H1 (cell line): ENCODE results near the gene SLC26A1. TPM values are rescaled to one million over a fixed set of nuclear protein-coding genes. Genes with fewer than 3 reads are reported as not detected.

ENCODE experiments used
- CTCF ChIA-PET: fragments of 300-600 bp; sonication (Branson Sonifier 250); formaldehyde crosslinking; loops from one replicate; lab custom pipeline; 2021; ENCODE audit not compliant: partially characterized antibody; lab: Charles Lee
- POLR2A ChIA-PET: fragments of 300-600 bp; sonication (Branson Sonifier 250); formaldehyde crosslinking; loops from one replicate; lab custom pipeline; 2021; ENCODE audit warnings: inconsistent platforms; ENCODE audit not compliant: partially characterized antibody; lab: Charles Lee
- DNase-seq, 2 experiments: peaks; one replicate each; pipeline versions ENCODE4 v3.0.0 to v3.0.0-alpha.2; 2010 to 2022; ENCODE audit warnings: low spot score in 2 of 2, low read depth in 1 of 2, mixed read lengths in 1 of 2
- FAIRE-seq: peaks from 2 replicates; lab custom pipeline; 2011; peaks lifted over from hg19 to GRCh38; lab: Jason Lieb, UNC
- H2AFZ ChIP-seq: 2 replicates; pipeline ENCODE4 v1.8.1; 2012; ENCODE audit warnings: low read length, inconsistent platforms
- H2AK5ac ChIP-seq: 2 replicates; pipeline ENCODE4 v1.6.1; 2013; ENCODE audit warnings: low read depth, low read length
- H2BK120ac ChIP-seq: replicated peaks from 2 replicates; pipeline ENCODE3; 2013; ENCODE audit warnings: low read depth, low read length, inconsistent platforms
- H2BK12ac ChIP-seq: 2 replicates; pipeline ENCODE4 v1.6.1; 2013; ENCODE audit warnings: low read depth, low read length
- H2BK15ac ChIP-seq: 2 replicates; pipeline ENCODE4 v1.6.1; 2013; ENCODE audit warnings: low read length
- H2BK20ac ChIP-seq: 2 replicates; pipeline ENCODE4 v1.6.1; 2013; ENCODE audit warnings: low read length
- H2BK5ac ChIP-seq: 2 replicates; pipeline ENCODE4 v1.6.1; 2013; ENCODE audit warnings: low read depth, low read length
- H3K14ac ChIP-seq: 2 replicates; pipeline ENCODE4 v1.6.1; 2013; ENCODE audit warnings: inconsistent platforms; ENCODE audit not compliant: insufficient read length
- H3K18ac ChIP-seq: 2 replicates; pipeline ENCODE4 v1.6.1; 2013; ENCODE audit warnings: low read length; ENCODE audit errors: extremely low read depth
- H3K23ac ChIP-seq: 2 replicates; pipeline ENCODE4 v1.6.1; 2013; ENCODE audit warnings: inconsistent platforms; ENCODE audit not compliant: insufficient read length
- H3K23me2 ChIP-seq: 2 replicates; pipeline ENCODE4 v1.6.1; 2013; ENCODE audit warnings: low read depth, low read length
- H3K27ac ChIP-seq: 2 replicates; pipeline ENCODE4 v1.6.1; 2011; ENCODE audit warnings: low read depth, low read length, inconsistent platforms
- H3K27me3 ChIP-seq, 4 experiments: replicated peaks in 1 of 4; 1 replicate in 1 of 4; 2 replicates in 3 of 4; pipeline versions ENCODE4 v1.6.1 to v1.8.1; 2011 to 2013; ENCODE audit warnings: low read length in 3 of 4, mild to moderate bottlenecking in 3 of 4, inconsistent platforms in 2 of 4, mixed read lengths in 2 of 4, moderate library complexity in 1 of 4; ENCODE audit not compliant: control insufficient read depth in 3 of 4, insufficient read depth in 3 of 4; ENCODE audit errors: extremely low read depth in 1 of 4
- H3K36me3 ChIP-seq, 4 experiments: 2 replicates each; pipeline versions ENCODE4 v1.6.1 to v1.8.1; 2011 to 2013; ENCODE audit warnings: mild to moderate bottlenecking in 4 of 4, low read length in 3 of 4, moderate library complexity in 2 of 4, control low read depth in 1 of 4, inconsistent platforms in 1 of 4; ENCODE audit not compliant: insufficient read depth in 4 of 4, control insufficient read depth in 2 of 4
- H3K4ac ChIP-seq: replicated peaks from 2 replicates; pipeline ENCODE3; 2013; ENCODE audit warnings: low read length, low read depth, mixed read lengths, inconsistent platforms; ENCODE audit not compliant: insufficient read length
- H3K4me1 ChIP-seq, 4 experiments: replicated peaks in 1 of 4; 1 replicate in 1 of 4; 2 replicates in 3 of 4; pipeline versions ENCODE4 v1.6.1 to v1.8.1; 2011 to 2013; ENCODE audit warnings: low read length in 3 of 4, inconsistent platforms in 2 of 4, mixed read lengths in 1 of 4; ENCODE audit not compliant: insufficient read depth in 4 of 4, control insufficient read depth in 3 of 4
- H3K4me2 ChIP-seq, 2 experiments: 2 replicates each; pipeline versions ENCODE4 v1.6.1 to v1.8.1; 2011 to 2013; ENCODE audit warnings: low read depth in 2 of 2, low read length in 2 of 2, control low read depth in 1 of 2, inconsistent platforms in 1 of 2, mild to moderate bottlenecking in 1 of 2; ENCODE audit not compliant: insufficient read depth in 1 of 2
- H3K4me3 ChIP-seq, 4 experiments: fragments of 200-600, 300-600 bp in 1 of 4; sonication (generic), shearing (Covaris generic), sonication (Bioruptor Twin) in 1 of 4; 2 replicates each; pipeline versions ENCODE4 v1.5.1 to v1.8.1; 2011 to 2016; ENCODE audit warnings: low read length in 4 of 4, low read depth in 3 of 4, control low read depth in 2 of 4, inconsistent platforms in 2 of 4, mild to moderate bottlenecking in 2 of 4, mixed read lengths in 1 of 4, moderate library complexity in 1 of 4; ENCODE audit not compliant: insufficient read depth in 2 of 4; ENCODE audit errors: extremely low read depth in 1 of 4
- H3K56ac ChIP-seq: replicated peaks from 2 replicates; pipeline ENCODE3; 2013; ENCODE audit warnings: low read depth, mild to moderate bottlenecking, mixed read lengths, low read length, inconsistent platforms; ENCODE audit not compliant: insufficient read length
- H3K79me1 ChIP-seq: 2 replicates; pipeline ENCODE4 v1.6.1; 2013; ENCODE audit warnings: low read depth, low read length, control low read depth
- H3K79me2 ChIP-seq, 2 experiments: 2 replicates each; pipeline versions ENCODE4 v1.6.1 to v1.8.1; 2012 to 2013; ENCODE audit warnings: low read length in 2 of 2, mild to moderate bottlenecking in 2 of 2, inconsistent platforms in 1 of 2; ENCODE audit not compliant: insufficient read depth in 2 of 2, control insufficient read depth in 1 of 2
- H3K9ac ChIP-seq, 4 experiments: replicated peaks in 1 of 4; 1 replicate in 1 of 4; 2 replicates in 3 of 4; pipeline versions ENCODE4 v1.6.1 to v1.8.1; 2011 to 2013; ENCODE audit warnings: low read depth in 3 of 4, low read length in 3 of 4, control low read depth in 2 of 4, mild to moderate bottlenecking in 2 of 4, moderate library complexity in 2 of 4, inconsistent platforms in 1 of 4; ENCODE audit errors: extremely low read depth in 1 of 4
- H3K9me3 ChIP-seq, 2 experiments: 2 replicates each; pipeline versions ENCODE4 v1.6.1 to v1.8.1; 2012 to 2013; ENCODE audit warnings: mild to moderate bottlenecking in 2 of 2, moderate library complexity in 2 of 2, control low read depth in 1 of 2, inconsistent platforms in 1 of 2, low read depth in 1 of 2, low read length in 1 of 2, mixed read lengths in 1 of 2; ENCODE audit not compliant: insufficient read depth in 2 of 2
- H4K20me1 ChIP-seq, 2 experiments: replicated peaks in 1 of 2; 2 replicates each; pipeline versions ENCODE3 to v1.8.1; 2011 to 2013; ENCODE audit warnings: inconsistent platforms in 2 of 2, low read length in 2 of 2, mild to moderate bottlenecking in 1 of 2; ENCODE audit not compliant: insufficient read depth in 2 of 2, control insufficient read depth in 1 of 2
- H4K5ac ChIP-seq: 2 replicates; pipeline ENCODE4 v1.6.1; 2013; ENCODE audit warnings: low read length, low read depth, mixed read lengths, inconsistent platforms; ENCODE audit not compliant: insufficient read length
- H4K8ac ChIP-seq: 2 replicates; pipeline ENCODE4 v1.8.0; 2013; ENCODE audit warnings: mild to moderate bottlenecking, moderate library complexity, low read length, inconsistent platforms; ENCODE audit not compliant: insufficient read depth; ENCODE audit errors: extremely low read depth
- H4K91ac ChIP-seq: replicated peaks from 2 replicates; pipeline ENCODE3; 2013; ENCODE audit warnings: low read length, mixed read lengths, inconsistent platforms; ENCODE audit not compliant: insufficient read length
- BRCA1 ChIP-seq: IDR thresholded peaks from 2 replicates; pipeline ENCODE4 v1.6.1; 2012; ENCODE audit warnings: low read depth, low read length, improper control_type of control experiment
- CEBPB ChIP-seq: IDR thresholded peaks from 2 replicates; pipeline ENCODE4 v1.6.1; 2012; ENCODE audit warnings: low read depth, low read length
- EGR1 ChIP-seq: IDR thresholded peaks from 2 replicates; pipeline ENCODE4 v1.6.1; 2011; ENCODE audit warnings: low read depth, low read length, borderline replicate concordance
- EP300 ChIP-seq, 2 experiments: IDR thresholded peaks; 1 replicate in 1 of 2; 2 replicates in 1 of 2; pipeline ENCODE4 v1.6.1; 2011 to 2012; ENCODE audit warnings: low read depth in 2 of 2, low read length in 2 of 2, mild to moderate bottlenecking in 2 of 2, borderline replicate concordance in 1 of 2, inconsistent platforms in 1 of 2, moderate library complexity in 1 of 2
- FOSL1 ChIP-seq: IDR thresholded peaks from 2 replicates; pipeline ENCODE4 v1.6.1; 2011; ENCODE audit warnings: mild to moderate bottlenecking, low read depth, low read length, moderate library complexity; ENCODE audit not compliant: insufficient read depth
- JUN ChIP-seq: IDR thresholded peaks from 2 replicates; pipeline ENCODE4 v1.6.1; 2011; ENCODE audit warnings: low read depth, mild to moderate bottlenecking, improper control_type of control experiment, low read length
- KDM5A ChIP-seq: fragments of 200-600 bp; IDR thresholded peaks from 2 replicates; pipeline ENCODE4 v1.7.1; 2012; ENCODE audit warnings: mild to moderate bottlenecking, low read length, inconsistent platforms, mixed read lengths
- MAFK ChIP-seq: IDR thresholded peaks from 2 replicates; pipeline ENCODE4 v1.6.1; 2012; ENCODE audit warnings: low read depth, mild to moderate bottlenecking, improper control_type of control experiment, low read length
- RFX5 ChIP-seq: IDR thresholded peaks from 2 replicates; pipeline ENCODE4 v1.6.1; 2011; ENCODE audit warnings: low read depth, low read length, improper control_type of control experiment, borderline replicate concordance
- RNF2 ChIP-seq: fragments of 200-900, 300-1000 bp; sonication (generic); IDR thresholded peaks from 2 replicates; pipeline ENCODE4 v1.7.1; 2016; ENCODE audit warnings: borderline replicate concordance, low read depth, mild to moderate bottlenecking, antibody characterized with exemption, low read length; ENCODE audit not compliant: poor library complexity, severe bottlenecking; ENCODE audit errors: missing control alignments
- SP4 ChIP-seq: IDR thresholded peaks from 2 replicates; pipeline ENCODE4 v1.6.1; 2012; ENCODE audit warnings: low read length, inconsistent platforms
- WGBS, 2 experiments: shearing (Covaris generic) in 1 of 2; methylation state at CpG; one replicate each; pipeline versions ENCODE4 v1.1.6 to v1.1.7; 2013 to 2015; ENCODE audit warnings: low lambda C conversion rate in 2 of 2, mixed read lengths in 2 of 2, inconsistent platforms in 1 of 2, low coverage in 1 of 2, missing lambda C conversion rate in 1 of 2; ENCODE audit not compliant: insufficient replicate concordance in 2 of 2, insufficient coverage in 1 of 2, insufficient read length in 1 of 2; ENCODE audit errors: extremely low coverage in 1 of 2, missing lambda C conversion rate in 1 of 2; 5-methylcytosine and 5-hydroxymethylcytosine counted together
- polyA plus RNA-seq, 7 experiments: library from polyadenylated mRNA; depleted of rRNA in 3 of 7; stranded (reverse) in 5 of 7; unstranded in 2 of 7; fragments of >200 nt in 5 of 7; fragments of 200-250 nt in 2 of 7; gene quantifications; 1 replicate in 5 of 7; 2 replicates in 1 of 7; 4 replicates in 1 of 7; pipeline versions ENCODE4 v1.2.1 to v1.2.3, GENCODE V29; 2011 to 2013; ENCODE audit warnings: missing spikeins in 2 of 7, mixed read lengths in 2 of 7
- total RNA-seq: library from RNA; stranded (reverse); fragmentation: NEBNext Ultra II Directional; extraction: Animal tissue kit (Norgen Biotek cat#: 25700); gene quantifications from 2 replicates; pipeline ENCODE4 v1.2.1, GENCODE V29; 2021

Gene SLC26A1
- total and polyA plus RNA-seq, 2 of the 8 experiments (the other 6 are each of a cell fraction or from before 2014, with no cell fraction given): 0.11 TPM; not detected in 1

DNA sequence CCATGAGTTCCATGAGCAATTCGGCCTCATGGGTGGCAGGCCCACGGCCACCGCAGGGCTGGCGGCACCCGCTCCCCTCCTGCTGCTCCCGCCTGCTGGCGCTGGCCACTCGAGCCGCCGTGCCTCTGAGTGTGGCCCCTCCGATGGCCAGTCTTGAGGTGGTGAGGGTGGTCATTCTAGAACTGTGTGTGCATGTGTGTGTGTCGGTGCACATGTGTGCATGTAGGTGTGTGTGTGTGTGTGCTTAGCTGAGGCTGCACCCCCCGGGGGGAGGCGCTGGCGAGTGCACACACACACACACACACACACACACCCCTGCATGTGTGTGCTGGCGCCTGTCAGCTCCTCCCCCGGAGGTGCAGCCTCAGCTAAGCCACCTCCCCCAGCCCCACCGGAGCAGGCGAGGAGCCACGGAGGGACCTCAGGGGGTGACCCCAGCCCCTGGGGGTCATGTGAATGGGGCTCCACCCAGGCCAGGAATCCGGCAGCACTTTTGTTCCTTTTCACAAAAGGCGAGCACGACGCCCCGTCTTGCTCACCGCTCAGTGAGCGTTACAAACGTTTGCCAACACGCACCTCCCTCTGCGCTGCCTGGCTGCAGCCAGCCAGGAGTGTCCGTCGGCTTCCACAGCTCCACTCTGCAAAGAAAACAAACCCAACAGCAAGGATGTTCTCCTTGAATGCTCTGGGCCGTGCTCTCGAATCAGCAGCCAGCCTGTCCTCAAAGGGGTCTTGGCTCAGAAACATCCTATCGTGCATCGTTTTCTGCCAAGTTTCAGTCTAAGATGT, 48.1 kb upstream of the SLC26A1 start:
- Histone ChIP-seq H2BK12ac (peak overlapping the region; percentile 80; the same call in 1 of the 2 replicates), H3K27me3 (peaks cover 0 to 5% (median 0%) of the 10 kb centered on the region in 4 experiments; a peak in 2 of 7 replicates), H3K56ac (no peak overlapping the region), H3K4ac (no peak overlapping the region), H3K23me2 (peaks cover 14% of the 10 kb centered on the region), H2BK15ac (0 out of 2 replicates have a peak overlapping the region, but pooled peaks have one; percentile 29), H3K4me1 (peaks cover 0 to 26% (median 15%) of the 10 kb centered on the region in 4 experiments; a peak in 6 of 7 replicates), H4K5ac (no peak overlapping the region), H3K79me1 (no peaks in the 10 kb centered on the region), H3K36me3 (no peaks in the 10 kb centered on the region), H3K14ac (no peak overlapping the region), H3K4me3 (no peak overlapping the region), H3K27ac (no peak overlapping the region), H2AK5ac (no peak overlapping the region), H3K79me2 (no peaks in the 10 kb centered on the region), H3K9ac (no peak overlapping the region), H4K91ac (no peak overlapping the region), H3K9me3 (no peaks in the 10 kb centered on the region), H3K23ac (no peak overlapping the region), H3K4me2 (0 out of 4 replicates have a peak overlapping the region, but pooled peaks of 1 of the 2 experiments have one; percentile 2), H2BK20ac (0 out of 2 replicates have a peak overlapping the region, but pooled peaks have one; percentile 61), H4K20me1 (peaks cover 0 to 2% of the 10 kb centered on the region in 2 experiments), H2AFZ (no peak overlapping the region), H2BK5ac (no peak overlapping the region; the same call in 1 of the 2 replicates), H2BK120ac (no peak overlapping the region), H3K18ac (peak overlapping the region; percentile 51), H4K8ac (peak overlapping the region; percentile 80; the same call in 1 of the 2 replicates)
- no peak for FAIRE-seq
- 82% methylated on average over 34 of the region's 36 CpGs; no CpG with 5 or more reads in 1 of the 2 experiments for WGBS, 2 experiments
- DNase-seq: no peak
- POLR2A ChIA-PET: interaction anchor here (0.6 kb wide), 1 partner anchor 528 kb away, joined by 3 read pairs; no protein-coding TSS in a partner anchor
- CTCF ChIA-PET: interaction anchor here (0.8 kb wide), 1 partner anchor 12 kb away, joined by 3 read pairs; no protein-coding TSS in a partner anchor
- no peak for TF ChIP-seq EP300 (IDR thresholded peaks at IDR 0.05; ENCODE audit: borderline replicate concordance in 1 of 2, low read depth in 2 of 2, low read length in 2 of 2)
- no peak for TF ChIP-seq RNF2
- TF ChIP-seq FOSL1: no peak
- no peak for TF ChIP-seq RFX5
- TF ChIP-seq MAFK: no peak
- no peak for TF ChIP-seq KDM5A
- TF ChIP-seq SP4: no peak
- no peak for TF ChIP-seq JUN
- no peak for TF ChIP-seq BRCA1
- no peak for TF ChIP-seq EGR1
- no peak for TF ChIP-seq CEBPB
